Brain microvascular endothelial cell (primary cell): ENCODE results near the gene LILRB3.
"Not testable (repeated sequence)": the region's sequence is repeated elsewhere in the genome, so short reads cannot be mapped to it uniquely, and the experiment has no call there.

ENCODE experiments used
- DNase-seq: peaks from one replicate; pipeline ENCODE4 v3.0.0-alpha.2; 2020
- H3K27ac ChIP-seq: fragments of 250-450 bp; sonication (Bioruptor Pico); 2 replicates; pipeline ENCODE4 v1.5.1; 2020; ENCODE audit warnings: mild to moderate bottlenecking, moderate library complexity
- H3K27me3 ChIP-seq: fragments of 250-450 bp; sonication (Bioruptor Pico); replicated peaks from 2 replicates; pipeline ENCODE4 v1.5.1; 2020; ENCODE audit warnings: mild to moderate bottlenecking
- H3K36me3 ChIP-seq: fragments of 250-450 bp; sonication (Bioruptor Pico); replicated peaks from 2 replicates; pipeline ENCODE4 v1.5.1; 2020; ENCODE audit warnings: mild to moderate bottlenecking
- H3K4me3 ChIP-seq: 2 replicates; pipeline ENCODE4 v1.5.1; 2011; ENCODE audit warnings: low read depth, mild to moderate bottlenecking, control low read depth, low read length, moderate library complexity
- in situ Hi-C: cut with HindIII; loops from 2 replicates; pipeline ENCODE4 v1.10.0; 2017; ENCODE audit warnings: low sequenced_read_pairs, low pct_ligation_motif_present
- TF ChIP-seq, protein P1 (sequence below): IDR thresholded peaks from 2 replicates; pipeline ENCODE4 v1.5.1; 2011; ENCODE audit warnings: low read depth, mild to moderate bottlenecking, moderate library complexity, low read length, control low read depth, inconsistent platforms; ENCODE audit errors: missing control alignments

Gene LILRB3

GRCh38 chr19:54218960-54219661, 3.7 kb downstream of the LILRB3 start:
- H3K36me3 ChIP-seq: no peaks in the 10 kb centered on the region
- H3K27me3 ChIP-seq: no peaks in the 10 kb centered on the region
- DNase-seq: no peak
- in situ Hi-C loops: no loop called here
- H3K27ac ChIP-seq: no peak overlapping the region
- H3K4me3 ChIP-seq: no peak overlapping the region
- TF ChIP-seq, protein P1, sequence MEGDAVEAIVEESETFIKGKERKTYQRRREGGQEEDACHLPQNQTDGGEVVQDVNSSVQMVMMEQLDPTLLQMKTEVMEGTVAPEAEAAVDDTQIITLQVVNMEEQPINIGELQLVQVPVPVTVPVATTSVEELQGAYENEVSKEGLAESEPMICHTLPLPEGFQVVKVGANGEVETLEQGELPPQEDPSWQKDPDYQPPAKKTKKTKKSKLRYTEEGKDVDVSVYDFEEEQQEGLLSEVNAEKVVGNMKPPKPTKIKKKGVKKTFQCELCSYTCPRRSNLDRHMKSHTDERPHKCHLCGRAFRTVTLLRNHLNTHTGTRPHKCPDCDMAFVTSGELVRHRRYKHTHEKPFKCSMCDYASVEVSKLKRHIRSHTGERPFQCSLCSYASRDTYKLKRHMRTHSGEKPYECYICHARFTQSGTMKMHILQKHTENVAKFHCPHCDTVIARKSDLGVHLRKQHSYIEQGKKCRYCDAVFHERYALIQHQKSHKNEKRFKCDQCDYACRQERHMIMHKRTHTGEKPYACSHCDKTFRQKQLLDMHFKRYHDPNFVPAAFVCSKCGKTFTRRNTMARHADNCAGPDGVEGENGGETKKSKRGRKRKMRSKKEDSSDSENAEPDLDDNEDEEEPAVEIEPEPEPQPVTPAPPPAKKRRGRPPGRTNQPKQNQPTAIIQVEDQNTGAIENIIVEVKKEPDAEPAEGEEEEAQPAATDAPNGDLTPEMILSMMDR: no peak

GRCh38 chr19:54218259-54218658, 4.5 kb downstream of the LILRB3 start:
- in situ Hi-C loops: no loop called here
- H3K36me3 ChIP-seq: no peaks in the 10 kb centered on the region
- H3K27me3 ChIP-seq: no peaks in the 10 kb centered on the region
- DNase-seq: no peak
- no peak overlapping the region for H3K4me3 ChIP-seq
- TF ChIP-seq, protein P1: no peak
- H3K27ac ChIP-seq: no peak overlapping the region

- H3K4me3 ChIP-seq, H3K36me3 ChIP-seq, in situ Hi-C loops, H3K27me3 ChIP-seq, H3K27ac ChIP-seq, DNase-seq: not testable (repeated sequence)
Measured at GRCh38 chr19:54217517-54218247, 5.1 kb downstream of the LILRB3 start.

GRCh38 chr19:54216869-54217268, 5.9 kb downstream of the LILRB3 start:
- no peaks in the 10 kb centered on the region for H3K36me3 ChIP-seq
- H3K4me3 ChIP-seq: no peak overlapping the region
- no peak for DNase-seq
- H3K27me3 ChIP-seq: no peaks in the 10 kb centered on the region
- H3K27ac ChIP-seq: no peak overlapping the region
- in situ Hi-C loops: no loop called here
- TF ChIP-seq, protein P1: no peak

DNA sequence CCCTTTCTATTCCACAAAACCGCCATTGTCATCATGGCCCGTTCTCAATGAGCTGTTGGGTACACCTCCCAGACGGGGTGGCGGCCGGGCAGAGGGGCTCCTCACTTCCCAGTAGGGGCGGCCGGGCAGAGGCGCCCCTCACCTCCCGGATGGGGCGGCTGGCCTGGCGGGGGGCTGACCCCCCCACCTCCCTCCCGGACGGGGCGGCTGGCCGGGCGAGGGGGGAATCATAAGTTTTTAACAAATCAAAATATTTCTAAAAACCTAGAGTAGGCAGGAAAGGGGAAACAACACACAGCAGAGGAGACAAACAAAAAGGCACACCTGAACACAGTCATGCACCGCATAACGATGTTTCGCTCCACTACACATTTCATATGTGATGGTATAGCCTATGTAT, 8.1 kb downstream of the LILRB3 start:
- DNase-seq, H3K36me3 ChIP-seq, H3K27ac ChIP-seq, H3K4me3 ChIP-seq, in situ Hi-C loops, H3K27me3 ChIP-seq: not testable (repeated sequence)

GRCh38 chr19:54214217-54214616, 8.6 kb downstream of the LILRB3 start:
- H3K4me3 ChIP-seq, in situ Hi-C loops, H3K36me3 ChIP-seq, H3K27me3 ChIP-seq, H3K27ac ChIP-seq, DNase-seq: not testable (repeated sequence)

DNA sequence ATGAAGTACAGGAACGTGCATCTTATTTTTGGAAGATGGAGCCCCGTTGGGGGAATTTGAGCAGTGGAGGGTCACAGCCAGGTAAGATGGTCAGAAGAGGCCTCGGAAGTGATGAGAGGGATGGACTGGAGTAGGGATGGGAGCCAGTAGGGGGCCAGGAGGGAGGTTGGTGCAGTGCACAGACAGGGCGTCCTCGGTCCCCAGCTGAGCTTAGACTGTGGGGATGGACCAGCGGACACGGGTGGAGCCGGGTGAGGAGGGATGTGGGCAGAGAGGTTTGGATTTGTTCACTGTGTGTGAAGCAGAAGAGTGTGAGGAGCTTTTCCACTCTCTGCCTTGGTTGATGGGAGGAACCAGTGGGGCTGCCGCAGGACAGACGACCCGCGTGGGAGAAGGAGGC, 11.6 kb downstream of the LILRB3 start:
- Histone ChIP-seq H3K27ac (no peak overlapping the region), H3K36me3 (peaks cover 25% of the 10 kb centered on the region), H3K4me3 (no peak overlapping the region), H3K27me3 (no peaks in the 10 kb centered on the region)
- in situ Hi-C loops: no loop called here
- DNase-seq: no peak
- TF ChIP-seq, protein P1: no peak
